Measurements from ENCODE around the gene TDRD9.

- TF ChIP-seq CTCF (conservative IDR thresholded peaks at IDR 0.05; ENCODE audit: low read depth in 2 of 2) (no peak), EZH2 (IDR thresholded peaks at IDR 0.05; ENCODE audit: low read depth, unreplicated experiment) (no peak)
Measured at GRCh38 chr14:103948442-103948841, 20.2 kb downstream of the TDRD9 start.

Data from GM23338 (cell line).